Measurements from ENCODE around the gene ZNF609. TPM values are rescaled to one million over a fixed set of nuclear protein-coding genes. Genes with fewer than 3 reads are reported as not detected.
A peak's percentile ranks its signal among the peaks of the same experiment; 100 is the strongest.

Gene ZNF609
- total RNA-seq, 1 donor from 2014 or later, result 21.5 TPM

DNA sequence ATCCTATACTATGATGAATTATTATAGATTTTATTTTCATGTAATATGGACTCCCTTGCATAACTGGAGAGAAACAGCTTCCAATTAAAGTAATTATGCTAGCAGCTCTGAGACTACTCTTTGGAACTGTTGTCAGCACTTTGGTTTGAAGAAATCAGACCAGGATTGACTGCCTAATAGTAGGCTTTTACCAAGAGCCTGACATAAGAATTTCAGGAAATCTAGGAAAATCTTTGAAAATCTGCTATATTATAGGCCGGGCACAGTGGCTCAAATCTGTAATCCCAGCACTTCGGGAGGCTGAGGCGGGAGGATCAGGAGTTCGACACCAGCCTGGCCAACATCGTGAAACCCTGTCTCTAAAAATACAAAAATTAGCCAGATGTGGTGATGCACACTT lies 62.9 kb downstream of the ZNF609 start:
- no peaks in the 10 kb centered on the region for H3K9me3 Mint-ChIP-seq
- Histone ChIP-seq H3K4me3 (no peak overlapping the region), H3K9me3 (ENCODE audit: low read depth) (no peaks in the 10 kb centered on the region), H3K4me1 (peaks cover 15% of the 10 kb centered on the region), H3K27me3 (no peaks in the 10 kb centered on the region), H3K79me2 (ENCODE audit: low read depth) (peaks cover 98% of the 10 kb centered on the region), H3K36me3 (no peaks in the 10 kb centered on the region), H2AFZ (replicated peaks) (no peak overlapping the region), H3K27ac (no peak overlapping the region), H3F3A (ENCODE audit: low read depth) (peaks cover 15% of the 10 kb centered on the region), H3K4me2 (no peak overlapping the region), H3K9ac (no peak overlapping the region), H4K20me1 (ENCODE audit: low read depth) (peaks cover 98% of the 10 kb centered on the region)
- H3K4me1 Mint-ChIP-seq, result peaks cover 19% of the 10 kb centered on the region
- no peak overlapping the region for H3K4me3 Mint-ChIP-seq
- no peak for DNase-seq (ENCODE audit: low spot score)
- TF ChIP-seq EZH2phosphoT487 (IDR thresholded peaks at IDR 0.05) (no peak), EZH2 (IDR thresholded peaks at IDR 0.05) (no peak)
- TF ChIP-seq, protein P1, sequence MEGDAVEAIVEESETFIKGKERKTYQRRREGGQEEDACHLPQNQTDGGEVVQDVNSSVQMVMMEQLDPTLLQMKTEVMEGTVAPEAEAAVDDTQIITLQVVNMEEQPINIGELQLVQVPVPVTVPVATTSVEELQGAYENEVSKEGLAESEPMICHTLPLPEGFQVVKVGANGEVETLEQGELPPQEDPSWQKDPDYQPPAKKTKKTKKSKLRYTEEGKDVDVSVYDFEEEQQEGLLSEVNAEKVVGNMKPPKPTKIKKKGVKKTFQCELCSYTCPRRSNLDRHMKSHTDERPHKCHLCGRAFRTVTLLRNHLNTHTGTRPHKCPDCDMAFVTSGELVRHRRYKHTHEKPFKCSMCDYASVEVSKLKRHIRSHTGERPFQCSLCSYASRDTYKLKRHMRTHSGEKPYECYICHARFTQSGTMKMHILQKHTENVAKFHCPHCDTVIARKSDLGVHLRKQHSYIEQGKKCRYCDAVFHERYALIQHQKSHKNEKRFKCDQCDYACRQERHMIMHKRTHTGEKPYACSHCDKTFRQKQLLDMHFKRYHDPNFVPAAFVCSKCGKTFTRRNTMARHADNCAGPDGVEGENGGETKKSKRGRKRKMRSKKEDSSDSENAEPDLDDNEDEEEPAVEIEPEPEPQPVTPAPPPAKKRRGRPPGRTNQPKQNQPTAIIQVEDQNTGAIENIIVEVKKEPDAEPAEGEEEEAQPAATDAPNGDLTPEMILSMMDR (IDR thresholded peaks at IDR 0.05), result no peak
- H3K27ac Mint-ChIP-seq, result no peak overlapping the region
- H3K27me3 Mint-ChIP-seq (ENCODE audit: insufficient read depth, low read depth), result no peaks in the 10 kb centered on the region
- peaks cover 18% of the 10 kb centered on the region for H3K36me3 Mint-ChIP-seq

DNA sequence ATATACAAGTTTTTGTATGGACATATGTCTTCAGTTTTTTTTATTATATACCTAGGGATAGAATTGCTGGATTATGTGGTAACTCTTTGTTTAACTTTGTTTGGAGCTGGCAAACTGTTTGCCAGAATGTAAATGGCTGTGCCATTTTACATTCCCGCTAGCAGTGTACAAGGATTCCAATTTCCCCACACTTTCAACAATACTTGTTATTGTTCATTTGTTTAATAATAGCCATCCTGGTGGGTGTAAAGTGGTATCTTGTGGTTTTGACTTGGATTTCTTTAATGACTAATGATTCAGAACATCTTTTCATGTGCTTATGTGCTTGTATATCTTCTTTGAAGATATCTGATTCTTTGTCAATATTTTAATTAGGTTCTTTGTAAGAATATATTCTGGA lies 64.4 kb downstream of the ZNF609 start:
- H3K9ac ChIP-seq, result no peak overlapping the region
- DNase-seq (ENCODE audit: low spot score), result no peak
- no peaks in the 10 kb centered on the region for H3K27me3 ChIP-seq
- no peaks in the 10 kb centered on the region for H3K36me3 ChIP-seq
- H3K36me3 Mint-ChIP-seq, result peaks cover 24% of the 10 kb centered on the region
- no peak overlapping the region for H2AFZ ChIP-seq (replicated peaks)
- peaks cover 100% of the 10 kb centered on the region for H3K79me2 ChIP-seq (ENCODE audit: low read depth)
- H3K27ac ChIP-seq, result no peak overlapping the region
- H3K9me3 Mint-ChIP-seq, result no peaks in the 10 kb centered on the region
- peaks cover 92% of the 10 kb centered on the region for H4K20me1 ChIP-seq (ENCODE audit: low read depth)
- H3K9me3 ChIP-seq (ENCODE audit: low read depth), result no peaks in the 10 kb centered on the region
- H3K4me1 ChIP-seq, result peaks cover 15% of the 10 kb centered on the region
- TF ChIP-seq EZH2phosphoT487 (IDR thresholded peaks at IDR 0.05) (no peak), EZH2 (IDR thresholded peaks at IDR 0.05) (no peak)
- TF ChIP-seq, protein P1 (IDR thresholded peaks at IDR 0.05), result no peak
- no peak overlapping the region for H3K4me3 ChIP-seq
- no peak overlapping the region for H3K27ac Mint-ChIP-seq
- no peaks in the 10 kb centered on the region for H3K27me3 Mint-ChIP-seq (ENCODE audit: insufficient read depth, low read depth)
- peaks cover 19% of the 10 kb centered on the region for H3K4me1 Mint-ChIP-seq
- H3K4me2 ChIP-seq, result no peak overlapping the region
- peaks cover 15% of the 10 kb centered on the region for H3F3A ChIP-seq (ENCODE audit: low read depth)
- no peak overlapping the region for H3K4me3 Mint-ChIP-seq

DNA sequence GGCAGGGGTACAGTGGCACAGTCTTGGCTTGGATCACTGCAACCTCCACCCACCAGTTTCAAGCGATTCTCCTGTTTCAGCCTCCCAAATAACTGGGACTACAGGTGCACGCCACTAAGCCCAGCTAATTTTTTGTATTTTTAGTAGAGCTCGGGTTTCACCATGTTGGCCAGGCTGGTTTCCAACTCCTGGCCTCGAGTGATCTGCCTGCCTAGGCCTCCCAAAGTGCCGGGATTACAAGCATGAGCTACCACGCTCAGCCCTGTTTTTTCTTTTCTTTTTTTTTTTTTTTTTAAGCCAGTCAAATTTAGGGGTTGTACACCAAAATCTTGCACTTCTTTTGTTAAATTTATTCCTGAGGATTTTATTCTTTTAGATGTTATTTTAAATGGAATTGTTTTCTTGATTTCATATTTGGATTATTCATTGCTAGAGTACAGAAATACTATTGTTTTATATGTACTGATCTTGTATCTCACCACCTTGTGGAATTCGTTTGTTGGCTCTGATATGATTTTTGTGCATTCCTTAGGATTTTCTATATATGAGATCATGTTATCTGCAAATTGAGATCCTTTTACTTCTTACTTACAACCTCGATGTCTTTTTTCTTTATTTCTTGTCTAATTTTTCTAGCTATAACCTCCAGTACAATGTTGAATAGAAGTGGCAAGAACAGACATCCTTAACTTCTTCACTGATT lies 65.6 kb downstream of the ZNF609 start:
- H3K27me3 Mint-ChIP-seq (ENCODE audit: insufficient read depth, low read depth), result no peaks in the 10 kb centered on the region
- no peaks in the 10 kb centered on the region for H3K27me3 ChIP-seq
- H3K4me1 Mint-ChIP-seq, result peaks cover 14% of the 10 kb centered on the region
- H3K36me3 ChIP-seq, result no peaks in the 10 kb centered on the region
- peaks cover 15% of the 10 kb centered on the region for H3K4me1 ChIP-seq
- no peak overlapping the region for H3K9ac ChIP-seq
- H3K4me3 ChIP-seq, result no peak overlapping the region
- peaks cover 100% of the 10 kb centered on the region for H3K79me2 ChIP-seq (ENCODE audit: low read depth)
- TF ChIP-seq, protein P1 (IDR thresholded peaks at IDR 0.05), result no peak
- TF ChIP-seq EZH2phosphoT487 (IDR thresholded peaks at IDR 0.05) (no peak), EZH2 (IDR thresholded peaks at IDR 0.05) (no peak)
- H3K27ac Mint-ChIP-seq, result peak overlapping the region; percentile 6
- peaks cover 88% of the 10 kb centered on the region for H4K20me1 ChIP-seq (ENCODE audit: low read depth)
- no peak for DNase-seq (ENCODE audit: low spot score)
- H3K4me2 ChIP-seq, result no peak overlapping the region
- H3K36me3 Mint-ChIP-seq, result peaks cover 30% of the 10 kb centered on the region
- no peak overlapping the region for H2AFZ ChIP-seq (replicated peaks)
- no peak overlapping the region for H3K4me3 Mint-ChIP-seq
- peaks cover 11% of the 10 kb centered on the region for H3F3A ChIP-seq (ENCODE audit: low read depth)
- no peaks in the 10 kb centered on the region for H3K9me3 ChIP-seq (ENCODE audit: low read depth)
- no peaks in the 10 kb centered on the region for H3K9me3 Mint-ChIP-seq
- no peak overlapping the region for H3K27ac ChIP-seq

Data from neural progenitor cell (in vitro differentiated cells).